Activated naive CD4-positive, alpha-beta T cell treated with anti-CD3 and anti-CD28 coated beads for 36 hours (primary cell): ENCODE data around the gene ZNF440. TPM values are rescaled to one million over a fixed set of nuclear protein-coding genes. Genes with fewer than 3 reads are reported as not detected.
"Not testable (repeated sequence)": the region's sequence is repeated elsewhere in the genome, so short reads cannot be mapped to it uniquely, and the experiment has no call there.

ENCODE experiments used
- CTCF ChIA-PET: fragments of 350-600 bp; sonication (Branson Sonifier 250); formaldehyde crosslinking; loops from one replicate; lab custom pipeline; 2021; ENCODE audit warnings: antibody characterized with exemption; lab: Charles Lee
- DNase-seq: peaks from one replicate; pipeline ENCODE4 v3.0.0-alpha.2; 2020
- H3K27ac Mint-ChIP-seq: one replicate; pipeline ENCODE4 v1.8.0; 2021; ENCODE audit warnings: mild to moderate bottlenecking, mixed read lengths
- H3K27me3 Mint-ChIP-seq: one replicate; pipeline ENCODE4 v1.8.0; 2021; ENCODE audit warnings: low read depth, mixed read lengths
- H3K36me3 Mint-ChIP-seq: one replicate; pipeline ENCODE4 v1.8.0; 2021; ENCODE audit warnings: low read depth, mixed read lengths
- H3K4me1 Mint-ChIP-seq: one replicate; pipeline ENCODE4 v1.8.0; 2021; ENCODE audit warnings: low read depth, mixed read lengths
- H3K4me3 Mint-ChIP-seq: one replicate; pipeline ENCODE4 v1.8.0; 2021; ENCODE audit warnings: mild to moderate bottlenecking, moderate library complexity, mixed read lengths
- H3K9me3 Mint-ChIP-seq: one replicate; pipeline ENCODE4 v1.8.0; 2021; ENCODE audit warnings: mixed read lengths
- intact Hi-C: fragments of 100-400 bp; cut with micrococcal nuclease; formaldehyde crosslinking; loops from one replicate; pipeline ENCODE4 v1.15.1; 2023
- total RNA-seq, 2 experiments: library from RNA; stranded (reverse); gene quantifications; one replicate each; pipeline ENCODE4 v1.2.3, GENCODE V29; 2021

The ZNF440 gene
- total RNA-seq, 2 experiments from 2014 or later: 3.6 to 4.8 TPM

DNA sequence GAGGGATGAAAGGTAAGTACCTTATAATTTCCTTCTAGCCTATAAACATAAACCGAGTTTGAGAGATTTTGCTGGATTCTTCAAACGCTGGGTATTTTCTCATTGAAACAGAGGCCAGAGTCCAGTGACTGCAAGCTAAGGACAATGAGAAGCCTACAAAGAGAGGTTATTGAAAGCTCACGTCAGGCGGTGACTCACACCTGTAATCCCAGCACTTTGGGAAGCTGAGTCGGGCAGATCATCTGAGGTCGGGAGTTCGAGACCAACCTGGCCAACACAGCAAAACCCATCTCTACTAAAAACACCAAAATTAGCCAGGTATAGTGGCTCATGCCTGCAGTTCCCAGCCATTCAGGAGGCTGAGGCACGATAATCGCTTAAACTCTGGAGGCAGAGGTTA is 58.6 kb downstream of the ZNF440 start:
- no peaks in the 10 kb centered on the region for H3K27me3 Mint-ChIP-seq
- no peak overlapping the region for H3K27ac Mint-ChIP-seq
- no peaks in the 10 kb centered on the region for H3K4me1 Mint-ChIP-seq
- DNase-seq: no peak
- no peak overlapping the region for H3K4me3 Mint-ChIP-seq
- H3K9me3 Mint-ChIP-seq: peaks cover 39% of the 10 kb centered on the region
- intact Hi-C loops: no loop called here
- CTCF ChIA-PET: no interaction called here
- peaks cover 25% of the 10 kb centered on the region for H3K36me3 Mint-ChIP-seq

DNA sequence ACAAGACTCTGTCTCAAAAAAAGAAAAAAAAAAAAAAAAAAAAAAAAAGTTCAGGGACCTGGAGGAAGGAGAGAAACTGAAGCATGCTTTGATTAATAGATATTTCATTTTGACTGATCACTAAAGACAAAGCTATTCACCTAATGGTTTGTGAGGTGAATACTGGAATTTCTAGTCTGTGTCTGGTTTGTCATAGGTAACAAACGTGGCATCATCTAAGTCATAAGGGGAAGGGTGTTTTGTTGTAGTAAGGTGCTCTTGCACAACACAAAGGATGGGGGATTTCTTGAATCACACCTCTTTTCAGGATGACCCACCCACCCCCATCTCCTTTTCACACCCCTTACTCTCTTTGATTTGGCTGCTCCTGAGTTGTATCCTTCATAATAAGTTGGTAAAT is 59.7 kb downstream of the ZNF440 start:
- Mint-ChIP-seq H3K9me3 (peaks cover 27% of the 10 kb centered on the region), H3K36me3 (peaks cover 13% of the 10 kb centered on the region), H3K27me3 (no peaks in the 10 kb centered on the region), H3K4me3 (no peak overlapping the region), H3K4me1 (no peaks in the 10 kb centered on the region), H3K27ac (no peak overlapping the region)
- DNase-seq: no peak
- intact Hi-C loops: no loop called here
- CTCF ChIA-PET: interaction anchor here (1.1 to 1.8 kb wide), 2 partner anchors 73 to 76 kb away, joined by 3 to 7 read pairs; partner anchors contain the start of gene ZNF491

- not testable (repeated sequence) for H3K4me3 Mint-ChIP-seq, H3K27ac Mint-ChIP-seq, H3K9me3 Mint-ChIP-seq, H3K4me1 Mint-ChIP-seq, H3K36me3 Mint-ChIP-seq, H3K27me3 Mint-ChIP-seq
- CTCF ChIA-PET: interaction anchor here (0.5 to 2.8 kb wide), 11 partner anchors 12 to 636 kb away, joined by 3 to 13 read pairs (median 3); partner anchors contain the start of gene ZNF700
- DNase-seq: peak; percentile 67
- intact Hi-C loops: loop anchor here (2.0 kb wide), 2 partner anchors 109 to 179 kb away; no protein-coding TSS in a partner anchor
Observed at GRCh38 chr19:11879687-11880266, 65.7 kb downstream of the ZNF440 start.

DNA sequence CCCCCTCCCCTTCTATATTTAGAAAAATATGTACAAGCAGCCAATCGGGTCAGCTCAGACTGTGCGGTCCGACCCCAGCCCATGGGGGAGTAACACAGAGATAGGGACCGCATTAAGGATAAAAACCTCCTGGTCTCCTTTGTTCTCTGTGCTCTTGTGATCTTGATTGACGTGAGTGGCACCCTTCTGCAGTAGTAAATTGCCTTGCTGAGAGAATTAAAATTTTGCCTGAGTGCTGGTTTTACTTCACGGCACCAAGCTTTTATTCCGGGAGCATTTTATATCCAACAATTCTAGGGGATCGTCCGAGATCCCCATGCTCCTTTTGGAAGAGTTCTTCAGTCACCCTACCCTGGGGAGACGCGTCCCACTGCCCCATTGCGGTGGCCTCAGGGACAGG is 66.5 kb downstream of the ZNF440 start:
- Mint-ChIP-seq H3K27me3 (no peaks in the 10 kb centered on the region), H3K27ac (no peak overlapping the region), H3K4me1 (no peaks in the 10 kb centered on the region), H3K4me3 (no peak overlapping the region), H3K36me3 (no peaks in the 10 kb centered on the region), H3K9me3 (no peaks in the 10 kb centered on the region)
- CTCF ChIA-PET: interaction anchor here (0.5 to 2.8 kb wide), 10 partner anchors 11 to 476 kb away, joined by 3 to 13 read pairs (median 6); partner anchors contain the start of gene ZNF700
- intact Hi-C loops: loop anchor here (2.0 kb wide), 2 partner anchors 108 to 178 kb away; no protein-coding TSS in a partner anchor
- no peak for DNase-seq

- no peak overlapping the region for H3K4me3 Mint-ChIP-seq
- H3K4me1 Mint-ChIP-seq: no peaks in the 10 kb centered on the region
- H3K9me3 Mint-ChIP-seq: peaks cover 2% of the 10 kb centered on the region
- H3K27ac Mint-ChIP-seq: no peak overlapping the region
- no peaks in the 10 kb centered on the region for H3K27me3 Mint-ChIP-seq
- DNase-seq: peak; percentile 78
- CTCF ChIA-PET: interaction anchor here (1.0 to 2.8 kb wide), 6 partner anchors 11 to 157 kb away, joined by 3 to 13 read pairs (median 6); partner anchors contain the start of gene ZNF700
- H3K36me3 Mint-ChIP-seq: no peaks in the 10 kb centered on the region
- intact Hi-C loops: loop anchor here (1.0 to 2.0 kb wide), 5 partner anchors 83 to 260 kb away; no protein-coding TSS in a partner anchor
Observed at GRCh38 chr19:11881151-11881800, 67.2 kb downstream of the ZNF440 start.

DNA sequence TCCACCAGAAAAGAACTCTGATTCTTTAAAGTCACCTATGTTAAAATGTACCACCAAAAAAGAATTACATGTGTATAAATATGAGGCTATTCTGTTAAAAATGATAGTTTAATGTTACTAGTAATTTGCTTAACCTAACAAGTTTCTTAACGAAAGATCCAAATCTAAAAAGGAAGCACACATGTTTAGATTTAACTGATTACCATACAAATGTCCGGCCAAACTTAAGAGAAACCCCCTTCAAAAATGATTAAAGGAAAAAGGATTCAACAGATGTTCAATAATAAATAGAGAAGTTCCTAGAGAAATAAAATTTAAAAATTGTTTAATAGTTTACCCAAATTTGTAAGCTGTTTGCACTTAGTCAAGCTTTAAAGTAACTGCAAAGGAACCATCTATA is 68.5 kb downstream of the ZNF440 start:
- Mint-ChIP-seq H3K4me1 (peaks cover 3% of the 10 kb centered on the region), H3K27ac (no peak overlapping the region), H3K9me3 (peaks cover 5% of the 10 kb centered on the region), H3K4me3 (no peak overlapping the region), H3K27me3 (no peaks in the 10 kb centered on the region), H3K36me3 (no peaks in the 10 kb centered on the region)
- CTCF ChIA-PET: interaction anchor here (0.8 to 3.9 kb wide), 6 partner anchors 32 to 208 kb away, joined by 3 to 19 read pairs (median 6); partner anchors contain the start of genes ZNF491 and ZNF700
- DNase-seq: no peak
- intact Hi-C loops: no loop called here

Other genes starting within 250 kb of the ZNF440 start
- 1 to 10 TPM; 8.3 to 8.8 TPM for gene ACP5, start 236.6 kb upstream of the ZNF440 start, total RNA-seq
- 1 to 10 TPM; 4.3 to 5.0 TPM for gene ZNF627, start 216.8 kb upstream of the ZNF440 start, total RNA-seq
- gene ZNF823, start 75.3 kb upstream of the ZNF440 start, total RNA-seq: 1 to 10 TPM; 4.1 to 4.2 TPM
- gene ZNF441, start 47.3 kb upstream of the ZNF440 start, total RNA-seq: 1 to 10 TPM; 4.0 TPM
- gene ZNF491, start 15.8 kb upstream of the ZNF440 start, total RNA-seq: 1 to 10 TPM in 1 of 2 experiments, under 1 TPM in 1; 0.35 to 1.2 TPM
- 1 to 10 TPM; 3.6 to 4.4 TPM for gene ZNF439, start 34.5 kb downstream of the ZNF440 start, total RNA-seq
- gene ZNF69, start 73.5 kb downstream of the ZNF440 start, total RNA-seq: under 1 TPM; 0.79 to 0.95 TPM
- 10 to 100 TPM; 12.3 to 12.4 TPM for gene ZNF700, start 110.8 kb downstream of the ZNF440 start, total RNA-seq
- under 1 TPM; 0.50 to 0.54 TPM for gene ZNF763, start 150.8 kb downstream of the ZNF440 start, total RNA-seq
- under 1 TPM; 0.52 TPM for gene ZNF433, start 221.4 kb downstream of the ZNF440 start, total RNA-seq
- gene ZNF878, start 238.7 kb downstream of the ZNF440 start, total RNA-seq: under 1 TPM; 0.38 to 0.49 TPM